ENCODE results near the gene FBXO33. TPM values are rescaled to one million over a fixed set of nuclear protein-coding genes. Genes with fewer than 3 reads are reported as not detected.

FBXO33 gene
- total and polyA plus RNA-seq, 2 of the 8 experiments (the other 6 are each of a cell fraction or from before 2014, with no cell fraction given), result 4.7 to 11.5 TPM

DNA sequence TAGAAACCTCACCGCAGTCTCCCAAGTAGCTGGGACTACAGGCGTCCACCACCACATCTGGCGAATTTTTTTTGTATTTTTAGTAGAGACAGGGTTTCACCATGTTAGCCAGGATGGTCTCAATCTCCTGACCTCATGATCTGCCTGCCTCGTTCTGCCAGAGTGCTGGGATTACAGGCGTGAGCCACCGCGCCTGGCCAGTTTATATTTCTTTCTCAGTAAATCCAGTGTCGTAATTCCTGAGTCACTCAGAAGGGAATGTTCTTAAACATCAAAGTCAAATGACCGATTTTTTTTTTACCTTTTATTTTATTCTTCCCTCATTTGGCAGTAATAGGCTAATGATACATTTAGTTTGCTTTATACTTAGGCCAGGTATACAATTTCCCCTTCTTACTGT is 80.5 kb downstream of the FBXO33 start (continued):
- TF ChIP-seq FOSL1 (IDR thresholded peaks at IDR 0.05; ENCODE audit: insufficient read depth, low read depth, low read length) (no peak), RFX5 (IDR thresholded peaks at IDR 0.05; ENCODE audit: borderline replicate concordance, low read depth, low read length) (no peak), CBX8 (IDR thresholded peaks at IDR 0.05; ENCODE audit: borderline replicate concordance, low read depth, low read length) (no peak), SP4 (IDR thresholded peaks at IDR 0.05; ENCODE audit: low read length) (no peak), RBBP5 (IDR thresholded peaks at IDR 0.05; ENCODE audit: borderline replicate concordance, low read depth, low read length) (no peak), GTF2F1 (IDR thresholded peaks at IDR 0.05; ENCODE audit: borderline replicate concordance, low read depth, low read length) (no peak), SUZ12 (IDR thresholded peaks at IDR 0.05; ENCODE audit: low read length) (no peak)
- TF ChIP-seq, protein P1, sequence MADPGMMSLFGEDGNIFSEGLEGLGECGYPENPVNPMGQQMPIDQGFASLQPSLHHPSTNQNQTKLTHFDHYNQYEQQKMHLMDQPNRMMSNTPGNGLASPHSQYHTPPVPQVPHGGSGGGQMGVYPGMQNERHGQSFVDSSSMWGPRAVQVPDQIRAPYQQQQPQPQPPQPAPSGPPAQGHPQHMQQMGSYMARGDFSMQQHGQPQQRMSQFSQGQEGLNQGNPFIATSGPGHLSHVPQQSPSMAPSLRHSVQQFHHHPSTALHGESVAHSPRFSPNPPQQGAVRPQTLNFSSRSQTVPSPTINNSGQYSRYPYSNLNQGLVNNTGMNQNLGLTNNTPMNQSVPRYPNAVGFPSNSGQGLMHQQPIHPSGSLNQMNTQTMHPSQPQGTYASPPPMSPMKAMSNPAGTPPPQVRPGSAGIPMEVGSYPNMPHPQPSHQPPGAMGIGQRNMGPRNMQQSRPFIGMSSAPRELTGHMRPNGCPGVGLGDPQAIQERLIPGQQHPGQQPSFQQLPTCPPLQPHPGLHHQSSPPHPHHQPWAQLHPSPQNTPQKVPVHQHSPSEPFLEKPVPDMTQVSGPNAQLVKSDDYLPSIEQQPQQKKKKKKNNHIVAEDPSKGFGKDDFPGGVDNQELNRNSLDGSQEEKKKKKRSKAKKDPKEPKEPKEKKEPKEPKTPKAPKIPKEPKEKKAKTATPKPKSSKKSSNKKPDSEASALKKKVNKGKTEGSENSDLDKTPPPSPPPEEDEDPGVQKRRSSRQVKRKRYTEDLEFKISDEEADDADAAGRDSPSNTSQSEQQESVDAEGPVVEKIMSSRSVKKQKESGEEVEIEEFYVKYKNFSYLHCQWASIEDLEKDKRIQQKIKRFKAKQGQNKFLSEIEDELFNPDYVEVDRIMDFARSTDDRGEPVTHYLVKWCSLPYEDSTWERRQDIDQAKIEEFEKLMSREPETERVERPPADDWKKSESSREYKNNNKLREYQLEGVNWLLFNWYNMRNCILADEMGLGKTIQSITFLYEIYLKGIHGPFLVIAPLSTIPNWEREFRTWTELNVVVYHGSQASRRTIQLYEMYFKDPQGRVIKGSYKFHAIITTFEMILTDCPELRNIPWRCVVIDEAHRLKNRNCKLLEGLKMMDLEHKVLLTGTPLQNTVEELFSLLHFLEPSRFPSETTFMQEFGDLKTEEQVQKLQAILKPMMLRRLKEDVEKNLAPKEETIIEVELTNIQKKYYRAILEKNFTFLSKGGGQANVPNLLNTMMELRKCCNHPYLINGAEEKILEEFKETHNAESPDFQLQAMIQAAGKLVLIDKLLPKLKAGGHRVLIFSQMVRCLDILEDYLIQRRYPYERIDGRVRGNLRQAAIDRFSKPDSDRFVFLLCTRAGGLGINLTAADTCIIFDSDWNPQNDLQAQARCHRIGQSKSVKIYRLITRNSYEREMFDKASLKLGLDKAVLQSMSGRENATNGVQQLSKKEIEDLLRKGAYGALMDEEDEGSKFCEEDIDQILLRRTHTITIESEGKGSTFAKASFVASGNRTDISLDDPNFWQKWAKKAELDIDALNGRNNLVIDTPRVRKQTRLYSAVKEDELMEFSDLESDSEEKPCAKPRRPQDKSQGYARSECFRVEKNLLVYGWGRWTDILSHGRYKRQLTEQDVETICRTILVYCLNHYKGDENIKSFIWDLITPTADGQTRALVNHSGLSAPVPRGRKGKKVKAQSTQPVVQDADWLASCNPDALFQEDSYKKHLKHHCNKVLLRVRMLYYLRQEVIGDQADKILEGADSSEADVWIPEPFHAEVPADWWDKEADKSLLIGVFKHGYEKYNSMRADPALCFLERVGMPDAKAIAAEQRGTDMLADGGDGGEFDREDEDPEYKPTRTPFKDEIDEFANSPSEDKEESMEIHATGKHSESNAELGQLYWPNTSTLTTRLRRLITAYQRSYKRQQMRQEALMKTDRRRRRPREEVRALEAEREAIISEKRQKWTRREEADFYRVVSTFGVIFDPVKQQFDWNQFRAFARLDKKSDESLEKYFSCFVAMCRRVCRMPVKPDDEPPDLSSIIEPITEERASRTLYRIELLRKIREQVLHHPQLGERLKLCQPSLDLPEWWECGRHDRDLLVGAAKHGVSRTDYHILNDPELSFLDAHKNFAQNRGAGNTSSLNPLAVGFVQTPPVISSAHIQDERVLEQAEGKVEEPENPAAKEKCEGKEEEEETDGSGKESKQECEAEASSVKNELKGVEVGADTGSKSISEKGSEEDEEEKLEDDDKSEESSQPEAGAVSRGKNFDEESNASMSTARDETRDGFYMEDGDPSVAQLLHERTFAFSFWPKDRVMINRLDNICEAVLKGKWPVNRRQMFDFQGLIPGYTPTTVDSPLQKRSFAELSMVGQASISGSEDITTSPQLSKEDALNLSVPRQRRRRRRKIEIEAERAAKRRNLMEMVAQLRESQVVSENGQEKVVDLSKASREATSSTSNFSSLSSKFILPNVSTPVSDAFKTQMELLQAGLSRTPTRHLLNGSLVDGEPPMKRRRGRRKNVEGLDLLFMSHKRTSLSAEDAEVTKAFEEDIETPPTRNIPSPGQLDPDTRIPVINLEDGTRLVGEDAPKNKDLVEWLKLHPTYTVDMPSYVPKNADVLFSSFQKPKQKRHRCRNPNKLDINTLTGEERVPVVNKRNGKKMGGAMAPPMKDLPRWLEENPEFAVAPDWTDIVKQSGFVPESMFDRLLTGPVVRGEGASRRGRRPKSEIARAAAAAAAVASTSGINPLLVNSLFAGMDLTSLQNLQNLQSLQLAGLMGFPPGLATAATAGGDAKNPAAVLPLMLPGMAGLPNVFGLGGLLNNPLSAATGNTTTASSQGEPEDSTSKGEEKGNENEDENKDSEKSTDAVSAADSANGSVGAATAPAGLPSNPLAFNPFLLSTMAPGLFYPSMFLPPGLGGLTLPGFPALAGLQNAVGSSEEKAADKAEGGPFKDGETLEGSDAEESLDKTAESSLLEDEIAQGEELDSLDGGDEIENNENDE (IDR thresholded peaks at IDR 0.05; ENCODE audit: insufficient replicate concordance, low read length), result no peak
- TF ChIP-seq, protein P2, sequence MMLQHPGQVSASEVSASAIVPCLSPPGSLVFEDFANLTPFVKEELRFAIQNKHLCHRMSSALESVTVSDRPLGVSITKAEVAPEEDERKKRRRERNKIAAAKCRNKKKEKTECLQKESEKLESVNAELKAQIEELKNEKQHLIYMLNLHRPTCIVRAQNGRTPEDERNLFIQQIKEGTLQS (IDR thresholded peaks at IDR 0.05; ENCODE audit: insufficient read depth, low read depth, low read length), result no peak

Measured in H1 (cell line).